Psoas muscle (tissue), 8 donors: ENCODE data around the gene RNLS. TPM values are rescaled to one million over a fixed set of nuclear protein-coding genes. Genes with fewer than 3 reads are reported as not detected.

Experiments
- ATAC-seq, 4 donors: fragments of 200-7000 bp; cut with Tn5 transposase; one replicate each; pipeline ENCODE4 v1.9.1; 2020; ENCODE audit warnings: moderate library complexity in 3 of 4, mild to moderate bottlenecking in 2 of 4
- DNase-seq, 2 donors: peaks; one replicate each; pipeline ENCODE4 v3.0.0-alpha.2; 2020
- H3K27ac ChIP-seq: fragments of 200-600 bp; one replicate; pipeline ENCODE4 v1.8.0; 2022
- H3K27me3 ChIP-seq, 3 donors: fragments of 200-600 bp in 1 of 3; one replicate each; pipeline versions ENCODE4 v1.6.1 to v1.8.0; 2013 to 2022; ENCODE audit warnings: low read length in 2 of 3, mild to moderate bottlenecking in 2 of 3, moderate library complexity in 1 of 3; ENCODE audit not compliant: insufficient read depth in 3 of 3
- H3K36me3 ChIP-seq, 2 donors: fragments of 200-600 bp in 1 of 2; one replicate each; pipeline versions ENCODE4 v1.6.1 to v1.8.0; 2013 to 2022; ENCODE audit warnings: low read depth in 1 of 2, mild to moderate bottlenecking in 1 of 2, moderate library complexity in 1 of 2; ENCODE audit not compliant: insufficient read depth in 1 of 2
- H3K4me1 ChIP-seq: fragments of 200-600 bp; one replicate; pipeline ENCODE4 v1.8.0; 2022
- H3K4me3 ChIP-seq: fragments of 200-600 bp; one replicate; pipeline ENCODE4 v1.8.0; 2022; ENCODE audit warnings: mild to moderate bottlenecking
- H3K9me3 ChIP-seq: fragments of 200-600 bp; one replicate; pipeline ENCODE4 v1.8.0; 2022
- WGBS, 3 donors: extraction: QIAGEN DNeasy Blood & Tissue Kit; methylation state at CpG; one replicate each; pipeline versions ENCODE4 v1.1.6 to v1.1.7; 2013; 5-methylcytosine and 5-hydroxymethylcytosine counted together
- intact Hi-C, 2 donors: fragments of 100-400 bp; cut with DNase I; formaldehyde crosslinking; loops; one replicate each; pipeline versions ENCODE4 v1.11.0 to v1.14.2; 2022
- polyA plus RNA-seq, 3 donors: library from polyadenylated mRNA; stranded (reverse); fragments of 200-250 nt; gene quantifications; one replicate each; pipeline ENCODE4 v1.2.3, GENCODE V29; 2013
- total RNA-seq, 4 donors: library from RNA; stranded (reverse); fragmentation: NEBNext Ultra II Directional in 2 of 4; extraction: Animal tissue kit (Norgen Biotek cat#: 25700) in 2 of 4; gene quantifications; one replicate each; pipeline versions ENCODE4 v1.2.1 to v1.2.4, GENCODE V29; 2021 to 2023
- TF ChIP-seq, protein P1 (sequence below): fragments of 200-600 bp; IDR thresholded peaks from one replicate; pipeline ENCODE4 v1.8.0; 2022; ENCODE audit warnings: antibody characterized with exemption
- donor health status: healthy with polysubstance abuse.
- donor health status: DM: no; HTN: no; CAD: no; lungs with moderate emphysema.
- donor health status: Bipolar disorder and iron deficiency.
- donor health status: healthy.
- donor health status: DM: yes; HTN: yes; CAD: no.
- donor health status: DM: no; HTN: no; CAD: no.
- donor health status: DM: no; HTN: no; CAD: no.
- donor health status: DM: yes; HTN: yes; CAD: no.

The RNLS gene
- total and polyA plus RNA-seq, 7 donors: 3.0 to 9.2 (median 6.7) TPM

DNA sequence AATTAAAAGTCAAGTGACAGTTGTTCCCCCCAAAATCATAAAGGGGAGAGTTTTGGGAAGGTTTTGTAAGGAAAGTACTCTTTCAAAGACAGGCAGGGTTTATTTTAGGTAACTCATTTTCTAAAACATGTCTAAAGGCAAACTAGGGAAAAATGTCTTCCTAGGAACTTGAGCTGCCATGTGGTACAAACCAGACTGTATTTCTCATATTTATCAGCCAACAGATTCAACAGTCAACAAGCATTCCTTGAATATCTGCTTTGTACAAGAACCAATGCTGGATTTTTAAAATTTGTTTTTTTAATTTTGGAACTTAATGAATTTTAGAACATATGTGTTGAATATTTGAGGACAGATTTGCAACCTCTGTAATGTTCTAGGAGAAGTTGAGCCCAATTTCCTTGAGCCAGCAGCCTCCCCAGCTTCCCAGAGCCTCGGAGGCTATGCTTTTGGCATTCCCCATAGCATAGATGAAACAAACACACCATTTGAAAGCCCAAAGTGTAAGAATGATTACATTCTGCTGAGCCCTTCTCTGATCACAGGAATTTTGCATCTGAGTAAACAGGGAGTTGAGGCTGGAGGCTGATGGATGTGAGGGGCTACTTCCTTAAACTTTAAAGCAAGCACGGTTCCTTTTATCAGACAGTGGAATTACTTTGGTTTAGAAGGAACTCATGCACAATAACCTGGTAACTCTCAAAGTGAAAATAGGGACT is 345.1 kb downstream of the RNLS start:
- ATAC-seq (no peak), DNase-seq (no peak)
- H3K36me3 ChIP-seq: no peaks in the 10 kb centered on the region
- no peaks in the 10 kb centered on the region for H3K9me3 ChIP-seq
- intact Hi-C loops: no loop called here
- no peaks in the 10 kb centered on the region for H3K27me3 ChIP-seq
- H3K27ac ChIP-seq: no peak overlapping the region
- 16 to 56% (median 44%) methylated on average over 2 of the region's 2 CpGs for WGBS, 3 donors
- TF ChIP-seq, protein P1, sequence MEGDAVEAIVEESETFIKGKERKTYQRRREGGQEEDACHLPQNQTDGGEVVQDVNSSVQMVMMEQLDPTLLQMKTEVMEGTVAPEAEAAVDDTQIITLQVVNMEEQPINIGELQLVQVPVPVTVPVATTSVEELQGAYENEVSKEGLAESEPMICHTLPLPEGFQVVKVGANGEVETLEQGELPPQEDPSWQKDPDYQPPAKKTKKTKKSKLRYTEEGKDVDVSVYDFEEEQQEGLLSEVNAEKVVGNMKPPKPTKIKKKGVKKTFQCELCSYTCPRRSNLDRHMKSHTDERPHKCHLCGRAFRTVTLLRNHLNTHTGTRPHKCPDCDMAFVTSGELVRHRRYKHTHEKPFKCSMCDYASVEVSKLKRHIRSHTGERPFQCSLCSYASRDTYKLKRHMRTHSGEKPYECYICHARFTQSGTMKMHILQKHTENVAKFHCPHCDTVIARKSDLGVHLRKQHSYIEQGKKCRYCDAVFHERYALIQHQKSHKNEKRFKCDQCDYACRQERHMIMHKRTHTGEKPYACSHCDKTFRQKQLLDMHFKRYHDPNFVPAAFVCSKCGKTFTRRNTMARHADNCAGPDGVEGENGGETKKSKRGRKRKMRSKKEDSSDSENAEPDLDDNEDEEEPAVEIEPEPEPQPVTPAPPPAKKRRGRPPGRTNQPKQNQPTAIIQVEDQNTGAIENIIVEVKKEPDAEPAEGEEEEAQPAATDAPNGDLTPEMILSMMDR: no peak
- no peak overlapping the region for H3K4me3 ChIP-seq
- H3K4me1 ChIP-seq: peaks cover 26% of the 10 kb centered on the region

DNA sequence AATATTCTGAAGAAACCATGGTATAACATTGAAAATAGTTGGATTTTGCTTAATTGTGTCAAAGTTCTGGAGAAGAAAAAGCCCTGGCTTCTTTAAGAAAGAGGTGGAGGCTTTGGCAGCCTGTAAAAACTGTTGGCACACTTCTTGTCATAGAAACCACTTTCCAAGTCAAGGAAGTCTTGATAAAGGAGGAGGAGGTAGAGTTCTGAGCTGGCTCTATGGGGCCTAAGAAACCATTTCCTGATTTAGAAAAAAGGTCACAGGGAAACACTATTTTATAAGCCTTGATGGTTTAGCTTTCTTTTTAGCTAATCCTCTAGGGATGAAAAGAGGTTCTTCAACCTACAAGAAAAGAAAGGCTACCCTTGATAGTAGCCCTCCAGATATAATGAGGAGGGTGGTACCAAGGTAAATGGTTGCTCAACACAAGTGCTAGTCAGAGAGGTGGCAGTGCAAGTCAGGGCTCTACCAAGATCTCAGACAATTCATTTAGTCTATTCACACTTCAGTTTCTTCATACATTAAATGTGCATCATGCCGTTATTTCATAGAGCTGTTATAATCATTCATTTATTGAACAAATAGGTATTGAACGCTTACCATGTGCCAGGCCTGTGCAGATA is 346.9 kb downstream of the RNLS start:
- peaks cover 19% of the 10 kb centered on the region for H3K4me1 ChIP-seq
- H3K27ac ChIP-seq: no peak overlapping the region
- no peak for ATAC-seq

GRCh38 chr10:88234297-88234696 is 348.8 kb downstream of the RNLS start:
- no peaks in the 10 kb centered on the region for H3K36me3 ChIP-seq
- intact Hi-C loops: no loop called here
- peak in 1 of 4 donors; percentile 17 for ATAC-seq
- no peak for DNase-seq
- H3K4me3 ChIP-seq: no peak overlapping the region
- no peak overlapping the region for H3K27ac ChIP-seq
- 54 to 69% (median 58%) methylated on average over 4 of the region's 4 CpGs for WGBS, 3 donors
- H3K27me3 ChIP-seq: no peaks in the 10 kb centered on the region
- no peaks in the 10 kb centered on the region for H3K9me3 ChIP-seq
- TF ChIP-seq, protein P1: no peak
- H3K4me1 ChIP-seq: peaks cover 19% of the 10 kb centered on the region

More for the DNA sequence above, 346.9 kb downstream of the RNLS start:
- H3K9me3 ChIP-seq: no peaks in the 10 kb centered on the region
- no peak overlapping the region for H3K4me3 ChIP-seq
- 96 to 98% (median 96%) methylated on average over 2 of the region's 2 CpGs for WGBS, 3 donors
- H3K27me3 ChIP-seq: no peaks in the 10 kb centered on the region
- TF ChIP-seq, protein P1: no peak
- H3K36me3 ChIP-seq: no peaks in the 10 kb centered on the region
- DNase-seq: no peak
- intact Hi-C loops: no loop called here

DNA sequence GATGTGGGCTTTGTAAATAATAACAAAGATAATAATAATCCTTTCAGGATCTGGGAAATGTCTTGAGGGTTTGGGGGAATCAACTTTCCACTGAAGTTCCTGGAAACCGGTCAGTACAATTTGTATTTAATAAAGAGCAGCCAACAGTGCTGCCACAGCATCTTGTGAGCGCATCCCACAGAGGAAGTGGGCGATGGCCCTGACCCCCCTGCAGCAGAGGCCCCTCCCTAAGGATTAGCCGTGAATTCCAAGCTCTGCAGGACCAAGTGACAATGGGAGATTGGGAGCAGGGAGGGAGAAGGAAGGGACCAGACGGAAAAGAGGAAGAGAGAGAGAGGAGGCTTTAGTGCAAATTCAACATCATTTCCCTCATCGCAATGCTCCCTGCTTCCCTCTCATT is 349.2 kb downstream of the RNLS start:
- Histone ChIP-seq H3K9me3 (no peaks in the 10 kb centered on the region), H3K36me3 (no peaks in the 10 kb centered on the region), H3K4me3 (no peak overlapping the region), H3K27ac (no peak overlapping the region), H3K4me1 (peaks cover 19% of the 10 kb centered on the region), H3K27me3 (no peaks in the 10 kb centered on the region)
- intact Hi-C loops: no loop called here
- no peak for DNase-seq
- WGBS, 3 donors: 51 to 67% (median 62%) methylated on average over 6 of the region's 6 CpGs
- TF ChIP-seq, protein P1: no peak
- no peak for ATAC-seq
